Osteocyte (in vitro differentiated cells): Measurements from ENCODE around the gene AOC2. TPM values are rescaled to one million over a fixed set of nuclear protein-coding genes. Genes with fewer than 3 reads are reported as not detected.

Source experiments
- DNase-seq: peaks from one replicate; pipeline ENCODE4 v3.0.0; 2021; ENCODE audit warnings: mixed read lengths; ENCODE audit not compliant: unreplicated experiment; ENCODE audit errors: extremely low spot score
- H3K27ac Mint-ChIP-seq: one replicate; pipeline ENCODE4 v1.8.0; 2021; ENCODE audit warnings: mild to moderate bottlenecking, mixed read lengths; ENCODE audit not compliant: unreplicated experiment
- H3K27me3 Mint-ChIP-seq: one replicate; pipeline ENCODE4 v1.8.0; 2021; ENCODE audit warnings: mixed read lengths; ENCODE audit not compliant: unreplicated experiment
- H3K36me3 Mint-ChIP-seq: one replicate; pipeline ENCODE4 v1.8.0; 2021; ENCODE audit warnings: mixed read lengths; ENCODE audit not compliant: unreplicated experiment
- H3K4me1 Mint-ChIP-seq: one replicate; pipeline ENCODE4 v1.8.0; 2021; ENCODE audit warnings: mixed read lengths; ENCODE audit not compliant: unreplicated experiment
- H3K4me3 Mint-ChIP-seq: one replicate; pipeline ENCODE4 v1.8.0; 2021; ENCODE audit warnings: mild to moderate bottlenecking, moderate library complexity, mixed read lengths; ENCODE audit not compliant: unreplicated experiment
- H3K9me3 Mint-ChIP-seq: one replicate; pipeline ENCODE4 v1.8.0; 2021; ENCODE audit warnings: mixed read lengths; ENCODE audit not compliant: unreplicated experiment
- CTCF ChIP-seq: fragments of 200-600 bp; sonication (generic); IDR thresholded peaks from 2 replicates; pipeline ENCODE4 v1.5.0; 2021; ENCODE audit warnings: antibody characterized with exemption, mild to moderate bottlenecking, moderate library complexity
- total RNA-seq: library from RNA; stranded (reverse); gene quantifications from 2 replicates; pipeline ENCODE4 v1.2.1, GENCODE V29; 2021

Gene AOC2
- total RNA-seq, 1 donor from 2014 or later = 2.2 TPM

- H3K9me3 Mint-ChIP-seq = no peaks in the 10 kb centered on the region
- peak within 1 kb of the TSS; percentile 93 for H3K4me3 Mint-ChIP-seq
- peak within 1 kb of the TSS; percentile 97 for H3K27ac Mint-ChIP-seq
- DNase-seq = peak; percentile 94
- TF ChIP-seq CTCF = no peak
- H3K27me3 Mint-ChIP-seq = peaks cover 12% of the 10 kb centered on the region
- H3K4me1 Mint-ChIP-seq = peaks cover 20% of the 10 kb centered on the region
- H3K36me3 Mint-ChIP-seq = peaks cover 11% of the 10 kb centered on the region
Observed at GRCh38 chr17:42832934-42833766, 11.2 kb upstream of the AOC2 start, which contains the start of gene PSME3. Gene PSME3 (plus strand): TSS chr17:42833397. CDS start chr17:42833632, 235 bp downstream.

DNA sequence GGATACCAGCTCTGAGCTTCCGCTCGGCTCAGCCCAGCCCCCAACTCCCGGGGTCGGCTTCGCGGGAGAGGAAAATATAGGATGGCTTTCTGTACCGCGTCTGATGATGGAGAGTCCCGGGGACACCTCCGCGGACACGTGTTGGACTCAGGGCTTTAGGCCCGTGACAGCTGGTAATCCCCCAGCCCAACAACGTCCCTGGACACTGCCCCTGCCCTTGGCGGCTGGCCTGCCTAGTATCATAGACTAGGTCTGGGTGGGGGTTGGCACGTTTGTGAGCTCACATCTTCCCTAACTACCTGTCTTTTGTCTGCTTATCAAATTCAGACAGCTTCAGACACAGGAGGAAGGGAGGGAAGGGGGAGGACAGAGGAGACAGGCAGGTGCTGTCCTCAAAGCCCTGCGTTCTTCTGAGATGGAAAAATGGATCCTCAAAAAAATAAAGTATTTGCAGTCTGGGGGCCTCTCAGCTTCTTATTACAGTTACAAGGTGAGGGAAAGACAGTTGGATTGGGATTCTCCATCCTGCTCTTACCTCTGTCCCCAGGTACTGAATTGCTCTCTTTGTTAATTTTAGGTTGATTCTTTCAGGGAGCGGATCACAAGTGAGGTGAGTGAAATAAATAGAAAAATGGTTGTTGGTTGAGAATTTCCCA is 10.5 kb upstream of the AOC2 start:
- H3K36me3 Mint-ChIP-seq = peaks cover 14% of the 10 kb centered on the region
- peak overlapping the region; percentile 97 for H3K27ac Mint-ChIP-seq
- H3K9me3 Mint-ChIP-seq = no peaks in the 10 kb centered on the region
- H3K4me1 Mint-ChIP-seq = peaks cover 20% of the 10 kb centered on the region
- DNase-seq = no peak
- peaks cover 5% of the 10 kb centered on the region for H3K27me3 Mint-ChIP-seq
- H3K4me3 Mint-ChIP-seq = peak overlapping the region; percentile 93
- no peak for TF ChIP-seq CTCF

DNA sequence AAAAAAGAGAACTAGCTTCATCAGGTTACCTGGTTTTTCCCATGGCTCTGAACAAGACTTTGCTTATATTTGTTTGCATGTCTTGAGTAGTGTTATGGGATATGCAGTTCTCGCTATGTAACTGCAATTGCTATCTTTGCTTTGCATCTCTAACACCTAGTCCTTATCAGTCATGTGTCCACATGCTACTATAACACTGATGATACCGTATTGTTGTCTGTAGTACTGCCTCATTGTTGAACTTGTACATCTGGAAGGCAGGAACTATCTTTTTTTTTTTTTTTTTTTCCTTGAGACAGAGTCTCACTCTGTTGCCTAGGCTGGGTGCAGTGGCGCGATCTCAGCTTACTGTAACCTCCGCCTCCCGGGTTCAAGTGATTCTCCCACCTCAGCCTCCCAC is 8.6 kb upstream of the AOC2 start:
- peaks cover 20% of the 10 kb centered on the region for H3K4me1 Mint-ChIP-seq
- no peak for TF ChIP-seq CTCF
- H3K4me3 Mint-ChIP-seq = no peak overlapping the region
- DNase-seq = no peak
- H3K27me3 Mint-ChIP-seq = no peaks in the 10 kb centered on the region
- no peak overlapping the region for H3K27ac Mint-ChIP-seq
- peaks cover 21% of the 10 kb centered on the region for H3K36me3 Mint-ChIP-seq
- H3K9me3 Mint-ChIP-seq = no peaks in the 10 kb centered on the region

- Mint-ChIP-seq H3K4me3 (no peak overlapping the region), H3K4me1 (no peaks in the 10 kb centered on the region), H3K9me3 (no peaks in the 10 kb centered on the region), H3K27ac (no peak overlapping the region), H3K27me3 (no peaks in the 10 kb centered on the region), H3K36me3 (peaks cover 42% of the 10 kb centered on the region)
- no peak for DNase-seq
- TF ChIP-seq CTCF = no peak
Observed at GRCh38 chr17:42841975-42842685, 2.2 kb upstream of the AOC2 start.
